ENCODE data around the gene HMCN1. TPM values are rescaled to one million over a fixed set of nuclear protein-coding genes. Genes with fewer than 3 reads are reported as not detected.

HMCN1 gene
- total RNA-seq, 1 donor from 2014 or later, result 3.4 TPM

- Mint-ChIP-seq H3K4me1 (ENCODE audit: low read depth) (no peaks in the 10 kb centered on the region), H3K27ac (no peak overlapping the region), H3K36me3 (ENCODE audit: insufficient read depth) (no peaks in the 10 kb centered on the region), H3K27me3 (no peaks in the 10 kb centered on the region), H3K9me3 (ENCODE audit: low read depth) (no peaks in the 10 kb centered on the region), H3K4me3 (ENCODE audit: low read depth) (no peak overlapping the region)
- no peak for DNase-seq (ENCODE audit: low spot score, unreplicated experiment)
- TF ChIP-seq CTCF (IDR thresholded peaks at IDR 0.05; ENCODE audit: unreplicated experiment), result no peak
These were observed 501.5 kb downstream of the HMCN1 start for GRCh38 chr1:186235696-186236095.

- no peaks in the 10 kb centered on the region for H3K27me3 Mint-ChIP-seq
- no peak for TF ChIP-seq CTCF (IDR thresholded peaks at IDR 0.05; ENCODE audit: unreplicated experiment)
- no peaks in the 10 kb centered on the region for H3K36me3 Mint-ChIP-seq (ENCODE audit: insufficient read depth)
- H3K4me1 Mint-ChIP-seq (ENCODE audit: low read depth), result no peaks in the 10 kb centered on the region
- no peaks in the 10 kb centered on the region for H3K9me3 Mint-ChIP-seq (ENCODE audit: low read depth)
- DNase-seq (ENCODE audit: low spot score, unreplicated experiment), result no peak
- no peak overlapping the region for H3K4me3 Mint-ChIP-seq (ENCODE audit: low read depth)
- no peak overlapping the region for H3K27ac Mint-ChIP-seq
These were observed 502.7 kb downstream of the HMCN1 start for GRCh38 chr1:186236921-186237320.

GRCh38 chr1:186239171-186239570, 505.0 kb downstream of the HMCN1 start:
- H3K4me1 Mint-ChIP-seq (ENCODE audit: low read depth), result no peaks in the 10 kb centered on the region
- no peaks in the 10 kb centered on the region for H3K9me3 Mint-ChIP-seq (ENCODE audit: low read depth)
- no peak for DNase-seq (ENCODE audit: low spot score, unreplicated experiment)
- TF ChIP-seq CTCF (IDR thresholded peaks at IDR 0.05; ENCODE audit: unreplicated experiment), result no peak
- no peak overlapping the region for H3K27ac Mint-ChIP-seq
- H3K27me3 Mint-ChIP-seq, result no peaks in the 10 kb centered on the region
- no peak overlapping the region for H3K4me3 Mint-ChIP-seq (ENCODE audit: low read depth)
- H3K36me3 Mint-ChIP-seq (ENCODE audit: insufficient read depth), result no peaks in the 10 kb centered on the region

GRCh38 chr1:186240436-186240835, 506.2 kb downstream of the HMCN1 start:
- no peak overlapping the region for H3K4me3 Mint-ChIP-seq (ENCODE audit: low read depth)
- no peaks in the 10 kb centered on the region for H3K27me3 Mint-ChIP-seq
- no peaks in the 10 kb centered on the region for H3K4me1 Mint-ChIP-seq (ENCODE audit: low read depth)
- no peaks in the 10 kb centered on the region for H3K9me3 Mint-ChIP-seq (ENCODE audit: low read depth)
- no peak overlapping the region for H3K27ac Mint-ChIP-seq
- DNase-seq (ENCODE audit: low spot score, unreplicated experiment), result no peak
- no peak for TF ChIP-seq CTCF (IDR thresholded peaks at IDR 0.05; ENCODE audit: unreplicated experiment)
- H3K36me3 Mint-ChIP-seq (ENCODE audit: insufficient read depth), result no peaks in the 10 kb centered on the region

Data from progenitor cell of endocrine pancreas (in vitro differentiated cells).